AG10803 (cell line): ENCODE measurements around the gene ZNF366.

ENCODE experiments used
- DNase-seq: peaks from one replicate; pipeline ENCODE4 v3.0.0; 2010; ENCODE audit warnings: low read depth
- H3K4me3 ChIP-seq: 2 replicates; pipeline ENCODE4 v1.5.1; 2011; ENCODE audit warnings: mild to moderate bottlenecking, low read length, control low read depth
- CTCF ChIP-seq: conservative IDR thresholded peaks from 2 replicates; pipeline ENCODE4 v1.5.1; 2011; ENCODE audit warnings: mild to moderate bottlenecking, low read length, control low read depth, inconsistent platforms

ZNF366 gene

GRCh38 chr5:72519111-72519510, 11.9 kb upstream of the ZNF366 start:
- DNase-seq = no peak
- no peak for TF ChIP-seq CTCF
- no peak overlapping the region for H3K4me3 ChIP-seq

- no peak for TF ChIP-seq CTCF
- peak; percentile 76 for DNase-seq
- no peak overlapping the region for H3K4me3 ChIP-seq
Measured at GRCh38 chr5:72518001-72518683, 10.9 kb upstream of the ZNF366 start.

GRCh38 chr5:72516916-72517315, 9.7 kb upstream of the ZNF366 start:
- H3K4me3 ChIP-seq = no peak overlapping the region
- DNase-seq = no peak
- no peak for TF ChIP-seq CTCF

- H3K4me3 ChIP-seq = no peak overlapping the region
- no peak for DNase-seq
- no peak for TF ChIP-seq CTCF
Measured at GRCh38 chr5:72515211-72515610, 8.0 kb upstream of the ZNF366 start.

GRCh38 chr5:72512593-72512860, 5.3 kb upstream of the ZNF366 start:
- no peak for DNase-seq
- no peak overlapping the region for H3K4me3 ChIP-seq
- TF ChIP-seq CTCF = no peak

- TF ChIP-seq CTCF = no peak
Measured at GRCh38 chr5:72511774-72512592, 4.8 kb upstream of the ZNF366 start.

GRCh38 chr5:72511366-72511765, 4.2 kb upstream of the ZNF366 start:
- no peak overlapping the region for H3K4me3 ChIP-seq
- TF ChIP-seq CTCF = no peak
- DNase-seq = peak; percentile 47

More at GRCh38 chr5:72511774-72512592, 4.8 kb upstream of the ZNF366 start:
- DNase-seq = peak; percentile 61
- no peak overlapping the region for H3K4me3 ChIP-seq
